Measurements from ENCODE around the gene TBX21. TPM values are rescaled to one million over a fixed set of nuclear protein-coding genes. Genes with fewer than 3 reads are reported as not detected.

The TBX21 gene
- total and polyA plus RNA-seq, 2 of the 4 experiments (the other 2 are of a cell fraction): not detected

DNA sequence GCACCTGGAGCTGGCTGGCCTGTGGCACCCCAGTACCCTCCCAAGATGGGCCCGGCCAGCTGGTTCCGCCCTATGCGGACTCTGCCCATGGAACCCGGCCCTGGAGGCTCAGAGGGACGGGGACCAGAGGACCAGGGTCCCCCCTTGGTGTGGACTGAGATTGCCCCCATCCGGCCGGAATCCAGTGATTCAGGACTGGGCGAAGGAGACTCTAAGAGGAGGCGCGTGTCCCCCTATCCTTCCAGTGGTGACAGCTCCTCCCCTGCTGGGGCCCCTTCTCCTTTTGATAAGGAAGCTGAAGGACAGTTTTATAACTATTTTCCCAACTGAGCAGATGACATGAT is 12.0 kb downstream of the TBX21 start:
- Histone ChIP-seq H3K79me1 (ENCODE audit: low read depth in 1 of 2, low read length in 2 of 2) (no peaks in the 10 kb centered on the region), H3K27ac (ENCODE audit: insufficient read depth, low read length) (no peak overlapping the region), H2BK120ac (ENCODE audit: low read depth, low read length) (no peak overlapping the region), H3K9me3 (ENCODE audit: control insufficient read depth, insufficient read depth, low read length) (peaks cover 6% of the 10 kb centered on the region), H3K4me3 (ENCODE audit: insufficient read depth, low read depth, low read length) (no peak overlapping the region), H4K20me1 (ENCODE audit: insufficient read depth, low read length) (no peaks in the 10 kb centered on the region; the same call in 1 of the 2 replicates), H3K9ac (ENCODE audit: low read depth, low read length) (no peak overlapping the region), H3K9me1 (ENCODE audit: insufficient read depth, low read length) (no peaks in the 10 kb centered on the region), H3K4me2 (ENCODE audit: low read depth, low read length) (no peak overlapping the region), H3K36me3 (ENCODE audit: control insufficient read depth, insufficient read depth, low read length) (no peaks in the 10 kb centered on the region), H3K4ac (ENCODE audit: low read depth, low read length) (no peak overlapping the region), H2AFZ (replicated peaks; ENCODE audit: low read length, poor library complexity) (no peak overlapping the region), H2BK5ac (ENCODE audit: low read depth, low read length, poor library complexity, severe bottlenecking) (no peak overlapping the region), H3K14ac (replicated peaks; ENCODE audit: low read depth, low read length) (no peak overlapping the region), H2BK20ac (ENCODE audit: low read depth, low read length) (no peak overlapping the region), H4K91ac (ENCODE audit: insufficient read depth, low read depth, low read length) (no peak overlapping the region), H3K27me3 (ENCODE audit: control insufficient read depth, insufficient read depth, low read length) (peaks cover 60% of the 10 kb centered on the region), H2BK15ac (ENCODE audit: low read depth, low read length) (no peak overlapping the region), H2AK9ac (replicated peaks; ENCODE audit: low read depth, low read length, poor library complexity) (no peak overlapping the region), H3K56ac (ENCODE audit: extremely low read depth, insufficient read depth, low read length) (no peak overlapping the region), H4K5ac (ENCODE audit: low read depth, low read length) (no peak overlapping the region), H2AK5ac (ENCODE audit: low read depth, low read length) (no peak overlapping the region), H3K4me1 (ENCODE audit: control insufficient read depth, insufficient read depth, low read length) (no peaks in the 10 kb centered on the region), H3K23ac (ENCODE audit: low read depth, low read length) (no peak overlapping the region), H3K18ac (ENCODE audit: low read depth, low read length) (no peak overlapping the region), H4K8ac (ENCODE audit: low read depth in 2 of 2, low read length in 2 of 2) (no peak overlapping the region)
- no peak for ATAC-seq (ENCODE audit: low read depth)
- BruUV-seq (replicated peaks): no TSS peak
- DNase-seq: no peak
- ChIA-PET POLR2A (ENCODE audit: unreplicated experiment) (no interaction called here), CTCF (interaction anchor here (1.2 kb wide), 1 partner anchor 46 kb away, joined by 3 read pairs; no protein-coding TSS in a partner anchor)
- WGBS, 2 experiments (ENCODE audit: extremely low coverage in 2 of 2, insufficient read length in 1 of 2): no CpG with 5 or more reads among the region's 10 CpGs
- in situ Hi-C loops (cut with MboI; ENCODE audit: low sequenced_read_pairs): no loop called here
- dilution Hi-C loops (cut with HindIII; ENCODE audit: low sequenced_read_pairs, unreplicated experiment): no loop called here
- no peak for TF ChIP-seq MXI1 (IDR thresholded peaks at IDR 0.05; ENCODE audit: borderline replicate concordance, low read depth, low read length)
- TF ChIP-seq, protein P1, sequence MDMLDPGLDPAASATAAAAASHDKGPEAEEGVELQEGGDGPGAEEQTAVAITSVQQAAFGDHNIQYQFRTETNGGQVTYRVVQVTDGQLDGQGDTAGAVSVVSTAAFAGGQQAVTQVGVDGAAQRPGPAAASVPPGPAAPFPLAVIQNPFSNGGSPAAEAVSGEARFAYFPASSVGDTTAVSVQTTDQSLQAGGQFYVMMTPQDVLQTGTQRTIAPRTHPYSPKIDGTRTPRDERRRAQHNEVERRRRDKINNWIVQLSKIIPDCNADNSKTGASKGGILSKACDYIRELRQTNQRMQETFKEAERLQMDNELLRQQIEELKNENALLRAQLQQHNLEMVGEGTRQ (IDR thresholded peaks at IDR 0.05; ENCODE audit: low read depth, low read length): no peak
- intact Hi-C loops (cut with micrococcal nuclease): no loop called here

All from IMR-90 (cell line).